AG20443 (cell line): ENCODE data around the gene PAK1.
"Not testable (repeated sequence)": the region's sequence is repeated elsewhere in the genome, so short reads cannot be mapped to it uniquely, and the experiment has no call there.

ENCODE experiments used
- DNase-seq: peaks from one replicate; pipeline ENCODE4 v3.0.0; 2012; ENCODE audit warnings: low spot score, mixed read lengths

PAK1 gene

GRCh38 chr11:77401486-77402217 lies 72.2 kb downstream of the PAK1 start:
- DNase-seq = no peak

- DNase-seq = no peak
Observed at GRCh38 chr11:77400775-77401449, 73.0 kb downstream of the PAK1 start.

- no peak for DNase-seq
Observed at GRCh38 chr11:77400271-77400670, 73.6 kb downstream of the PAK1 start.

GRCh38 chr11:77397631-77398030 lies 76.3 kb downstream of the PAK1 start:
- no peak for DNase-seq

- no peak for DNase-seq
Observed at GRCh38 chr11:77396911-77397310, 77.0 kb downstream of the PAK1 start.

- DNase-seq = no peak
Observed at GRCh38 chr11:77396305-77396704, 77.6 kb downstream of the PAK1 start.

GRCh38 chr11:77395460-77396173 lies 78.3 kb downstream of the PAK1 start:
- DNase-seq = no peak

- no peak for DNase-seq
Observed at GRCh38 chr11:77392842-77393241, 81.1 kb downstream of the PAK1 start.

GRCh38 chr11:77387701-77388100 lies 86.2 kb downstream of the PAK1 start:
- no peak for DNase-seq

GRCh38 chr11:77386178-77386577 lies 87.7 kb downstream of the PAK1 start:
- DNase-seq = peak; percentile 9

GRCh38 chr11:77385255-77385771 lies 88.6 kb downstream of the PAK1 start:
- DNase-seq = not testable (repeated sequence)

- DNase-seq = no peak
Observed at GRCh38 chr11:77384571-77384970, 89.3 kb downstream of the PAK1 start.

GRCh38 chr11:77383349-77383748 lies 90.5 kb downstream of the PAK1 start:
- not testable (repeated sequence) for DNase-seq

GRCh38 chr11:77381729-77382665 lies 91.9 kb downstream of the PAK1 start:
- DNase-seq = peak; percentile 55

GRCh38 chr11:77379934-77380333 lies 94.0 kb downstream of the PAK1 start:
- no peak for DNase-seq

GRCh38 chr11:77379253-77379652 lies 94.6 kb downstream of the PAK1 start:
- DNase-seq = no peak

GRCh38 chr11:77377734-77378133 lies 96.2 kb downstream of the PAK1 start:
- DNase-seq = no peak

- no peak for DNase-seq
Observed at GRCh38 chr11:77375107-77375506, 98.8 kb downstream of the PAK1 start.

- DNase-seq = no peak
Observed at GRCh38 chr11:77374611-77375031, 99.3 kb downstream of the PAK1 start.

- DNase-seq = no peak
Observed at GRCh38 chr11:77374108-77374507, 99.8 kb downstream of the PAK1 start.

- no peak for DNase-seq
Observed at GRCh38 chr11:77372726-77373125, 101.2 kb downstream of the PAK1 start.

GRCh38 chr11:77371646-77372045 lies 102.2 kb downstream of the PAK1 start:
- DNase-seq = no peak
